OCI-LY1 (cell line): Measurements from ENCODE around the gene SOX5.

Experiments used
- H2AFZ ChIP-seq: fragments of 200-600 bp; sonication (generic), shearing (Covaris generic); 2 replicates; pipeline ENCODE4 v1.6.0; 2014; ENCODE audit warnings: antibody characterized with exemption, mild to moderate bottlenecking, low read length
- H3F3A ChIP-seq: fragments of 200-600 bp; sonication (generic), shearing (Covaris generic); 2 replicates; pipeline ENCODE4 v1.6.0; 2014; ENCODE audit warnings: mild to moderate bottlenecking, antibody characterized with exemption, low read length, moderate library complexity; ENCODE audit not compliant: insufficient read depth
- H3K27ac ChIP-seq: fragments of 200-600 bp; sonication (generic); 2 replicates; pipeline ENCODE4 v1.5.1; 2014; ENCODE audit warnings: low read length, mixed run types, mild to moderate bottlenecking, low read depth; ENCODE audit not compliant: poor library complexity, severe bottlenecking
- H3K27me3 ChIP-seq: fragments of 200-600 bp; sonication (generic); 2 replicates; pipeline ENCODE4 v1.6.0; 2014; ENCODE audit warnings: antibody characterized with exemption, mild to moderate bottlenecking, low read length, moderate library complexity; ENCODE audit not compliant: insufficient read depth
- H3K36me3 ChIP-seq: fragments of 200-600 bp; sonication (generic); 2 replicates; pipeline ENCODE4 v1.6.1; 2014; ENCODE audit warnings: mild to moderate bottlenecking, antibody characterized with exemption, low read length, moderate library complexity, mixed read lengths; ENCODE audit not compliant: insufficient read depth
- H3K4me1 ChIP-seq: fragments of 200-600 bp; sonication (generic); 2 replicates; pipeline ENCODE4 v1.5.1; 2014; ENCODE audit warnings: mild to moderate bottlenecking, low read length, moderate library complexity; ENCODE audit not compliant: insufficient read depth, severe bottlenecking
- H3K4me2 ChIP-seq: fragments of 200-600 bp; sonication (generic), shearing (Covaris generic); 2 replicates; pipeline ENCODE4 v1.6.1; 2014; ENCODE audit warnings: low read length
- H3K4me3 ChIP-seq: fragments of 200-600 bp; sonication (generic); 2 replicates; pipeline ENCODE4 v1.5.1; 2014; ENCODE audit warnings: low read length, low read depth, mild to moderate bottlenecking, mixed read lengths; ENCODE audit not compliant: poor library complexity, severe bottlenecking
- H3K79me2 ChIP-seq: fragments of 200-600 bp; shearing (Covaris generic); 2 replicates; pipeline ENCODE4 v1.6.1; 2016; ENCODE audit warnings: mixed run types, low read length, mixed read lengths; ENCODE audit not compliant: insufficient read depth
- H3K9ac ChIP-seq: fragments of 200-600 bp; sonication (generic), shearing (Covaris generic); 2 replicates; pipeline ENCODE4 v1.6.1; 2014; ENCODE audit warnings: mild to moderate bottlenecking, low read length, mixed read lengths
- H3K9me2 ChIP-seq: fragments of 200-600 bp; sonication (generic), shearing (Covaris generic); 2 replicates; pipeline ENCODE4 v1.6.1; 2014; ENCODE audit warnings: low read depth, mild to moderate bottlenecking, low read length, mixed read lengths
- H3K9me3 ChIP-seq: fragments of 200-600 bp; shearing (Covaris generic); 2 replicates; pipeline ENCODE4 v1.6.1; 2014; ENCODE audit warnings: low read length, mixed read lengths
- H4K20me1 ChIP-seq: fragments of 200-600 bp; sonication (generic), shearing (Covaris generic); 2 replicates; pipeline ENCODE4 v1.6.0; 2016; ENCODE audit warnings: mild to moderate bottlenecking, low read length; ENCODE audit not compliant: insufficient read depth
- EZH2 ChIP-seq: fragments of 200-600 bp; sonication (generic), shearing (Covaris generic); IDR thresholded peaks from 2 replicates; pipeline ENCODE4 v1.8.0; 2017; ENCODE audit warnings: borderline replicate concordance, mixed run types, mild to moderate bottlenecking, antibody characterized with exemption, low read length, moderate library complexity, mixed read lengths
- TF ChIP-seq, protein P1 (sequence below): fragments of 200-600 bp; sonication (generic), shearing (Covaris generic); IDR thresholded peaks from 2 replicates; pipeline ENCODE4 v1.5.1; 2017; ENCODE audit warnings: mild to moderate bottlenecking, antibody characterized with exemption, low read length, moderate library complexity, mixed read lengths

Gene SOX5

DNA sequence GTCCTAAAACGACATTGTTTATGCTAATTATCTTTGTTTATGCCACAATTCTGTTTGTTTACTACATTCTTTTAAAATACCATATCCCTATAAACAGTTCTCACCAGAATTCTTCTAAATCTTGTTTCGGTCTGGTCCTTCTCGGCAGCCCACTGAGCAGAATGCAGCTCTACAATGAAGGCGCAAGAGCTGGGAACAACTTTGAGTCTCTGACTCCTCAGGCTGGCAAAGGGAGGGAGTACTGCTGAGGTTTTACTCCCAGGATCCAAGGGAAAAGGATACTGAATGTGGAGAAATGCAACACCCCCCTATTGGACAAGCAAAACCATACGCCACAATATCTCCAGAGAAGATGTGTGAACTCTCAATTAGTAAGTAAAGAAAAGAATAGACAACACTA, 5.4 kb downstream of the SOX5 start:
- H3K27ac ChIP-seq: no peak overlapping the region
- no peaks in the 10 kb centered on the region for H3F3A ChIP-seq
- no peaks in the 10 kb centered on the region for H3K79me2 ChIP-seq
- no peak overlapping the region for H2AFZ ChIP-seq
- no peaks in the 10 kb centered on the region for H3K36me3 ChIP-seq
- no peaks in the 10 kb centered on the region for H4K20me1 ChIP-seq
- H3K27me3 ChIP-seq: no peaks in the 10 kb centered on the region
- no peaks in the 10 kb centered on the region for H3K9me2 ChIP-seq
- H3K9ac ChIP-seq: no peak overlapping the region
- H3K4me1 ChIP-seq: no peaks in the 10 kb centered on the region
- no peak overlapping the region for H3K4me2 ChIP-seq
- TF ChIP-seq, protein P1, sequence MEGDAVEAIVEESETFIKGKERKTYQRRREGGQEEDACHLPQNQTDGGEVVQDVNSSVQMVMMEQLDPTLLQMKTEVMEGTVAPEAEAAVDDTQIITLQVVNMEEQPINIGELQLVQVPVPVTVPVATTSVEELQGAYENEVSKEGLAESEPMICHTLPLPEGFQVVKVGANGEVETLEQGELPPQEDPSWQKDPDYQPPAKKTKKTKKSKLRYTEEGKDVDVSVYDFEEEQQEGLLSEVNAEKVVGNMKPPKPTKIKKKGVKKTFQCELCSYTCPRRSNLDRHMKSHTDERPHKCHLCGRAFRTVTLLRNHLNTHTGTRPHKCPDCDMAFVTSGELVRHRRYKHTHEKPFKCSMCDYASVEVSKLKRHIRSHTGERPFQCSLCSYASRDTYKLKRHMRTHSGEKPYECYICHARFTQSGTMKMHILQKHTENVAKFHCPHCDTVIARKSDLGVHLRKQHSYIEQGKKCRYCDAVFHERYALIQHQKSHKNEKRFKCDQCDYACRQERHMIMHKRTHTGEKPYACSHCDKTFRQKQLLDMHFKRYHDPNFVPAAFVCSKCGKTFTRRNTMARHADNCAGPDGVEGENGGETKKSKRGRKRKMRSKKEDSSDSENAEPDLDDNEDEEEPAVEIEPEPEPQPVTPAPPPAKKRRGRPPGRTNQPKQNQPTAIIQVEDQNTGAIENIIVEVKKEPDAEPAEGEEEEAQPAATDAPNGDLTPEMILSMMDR: no peak
- TF ChIP-seq EZH2: no peak
- no peak overlapping the region for H3K4me3 ChIP-seq
- H3K9me3 ChIP-seq: no peaks in the 10 kb centered on the region

DNA sequence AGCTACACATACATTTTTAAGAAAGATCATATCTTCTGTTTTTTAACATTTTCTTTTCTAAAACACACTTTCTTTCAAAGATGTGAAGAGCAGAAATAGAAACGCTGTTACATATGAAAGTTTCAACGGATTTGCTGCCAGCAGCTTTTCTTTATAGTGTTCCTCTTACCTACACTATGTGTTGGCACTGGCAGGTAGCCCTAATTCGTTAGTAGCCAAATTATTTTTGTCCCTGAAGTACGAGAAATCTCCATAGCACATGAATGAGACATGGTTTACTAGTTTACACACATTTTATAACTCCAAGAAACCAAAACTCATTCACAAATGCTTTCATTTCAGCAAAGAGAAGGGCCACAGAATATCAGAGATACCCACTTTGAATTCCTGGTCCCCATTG, 6.6 kb downstream of the SOX5 start:
- Histone ChIP-seq H3K36me3 (no peaks in the 10 kb centered on the region), H3K79me2 (no peaks in the 10 kb centered on the region), H3K4me2 (no peak overlapping the region), H3K27me3 (no peaks in the 10 kb centered on the region), H2AFZ (no peak overlapping the region), H4K20me1 (no peaks in the 10 kb centered on the region), H3F3A (no peaks in the 10 kb centered on the region), H3K9me3 (no peaks in the 10 kb centered on the region), H3K9me2 (no peaks in the 10 kb centered on the region), H3K27ac (no peak overlapping the region), H3K4me3 (no peak overlapping the region), H3K4me1 (no peaks in the 10 kb centered on the region), H3K9ac (no peak overlapping the region)
- TF ChIP-seq, protein P1: no peak
- no peak for TF ChIP-seq EZH2

DNA sequence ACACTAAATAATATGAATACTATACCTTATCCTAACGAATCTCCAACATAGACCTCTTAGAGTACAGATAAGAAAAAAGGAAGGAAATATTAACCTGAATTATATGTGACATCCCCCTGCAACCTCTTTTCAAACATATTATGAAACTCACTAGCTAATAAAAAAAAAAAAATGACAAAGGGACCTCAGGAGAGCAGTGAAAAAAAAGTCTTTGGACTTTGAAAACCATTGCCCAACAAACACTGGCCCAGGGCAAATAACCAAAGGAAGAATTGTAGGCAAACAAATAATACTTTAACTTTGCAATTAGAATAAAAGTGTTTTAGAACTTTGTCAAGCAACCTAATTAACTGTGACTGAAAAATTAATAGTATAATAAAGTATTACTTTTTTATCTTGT, 7.7 kb downstream of the SOX5 start:
- Histone ChIP-seq H3F3A (no peaks in the 10 kb centered on the region), H4K20me1 (no peaks in the 10 kb centered on the region), H3K9me3 (no peaks in the 10 kb centered on the region), H3K79me2 (no peaks in the 10 kb centered on the region), H3K4me2 (no peak overlapping the region), H3K9ac (no peak overlapping the region), H3K27me3 (no peaks in the 10 kb centered on the region), H3K9me2 (no peaks in the 10 kb centered on the region), H3K4me1 (no peaks in the 10 kb centered on the region), H3K36me3 (no peaks in the 10 kb centered on the region), H3K27ac (no peak overlapping the region), H3K4me3 (no peak overlapping the region), H2AFZ (no peak overlapping the region)
- TF ChIP-seq, protein P1: no peak
- no peak for TF ChIP-seq EZH2
